ENCODE data around the gene KIF1B. TPM values are rescaled to one million over a fixed set of nuclear protein-coding genes. Genes with fewer than 3 reads are reported as not detected.

Gene KIF1B
- total and polyA plus RNA-seq, 9 of the 15 experiments (the other 6 are each of a cell fraction or from before 2014, with no cell fraction given): 2.8 to 19.8 (median 11.9) TPM

DNA sequence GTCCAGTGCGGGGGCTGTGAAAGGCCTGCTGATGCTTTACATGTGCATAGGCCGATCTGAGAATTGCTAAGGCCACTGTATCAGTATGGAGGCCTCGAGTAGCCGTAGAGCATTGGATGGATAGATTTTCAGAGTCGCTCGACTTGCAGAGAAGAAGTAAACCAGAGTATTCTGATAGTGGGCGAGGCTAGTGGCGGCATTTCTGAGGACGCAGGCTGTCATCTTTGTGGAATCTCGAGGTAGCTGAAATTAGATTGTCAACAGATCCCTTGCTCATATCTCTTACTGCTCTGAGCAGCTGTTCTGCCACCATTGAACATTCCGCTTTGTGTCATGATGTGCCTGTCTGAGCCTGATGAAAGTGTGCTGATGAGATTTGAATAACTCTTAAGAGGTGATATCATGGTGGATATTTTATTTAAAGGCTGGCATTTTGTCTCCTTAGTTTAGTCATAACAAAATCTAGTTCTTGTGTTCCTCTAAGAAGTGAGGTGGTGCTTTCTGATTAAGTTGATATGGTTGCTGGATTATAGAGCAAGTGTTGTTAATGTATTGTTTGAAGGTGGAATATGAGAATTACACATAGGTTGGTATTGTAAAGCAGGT, 1.5 kb downstream of the KIF1B start (continued):
- TF ChIP-seq, protein P1, sequence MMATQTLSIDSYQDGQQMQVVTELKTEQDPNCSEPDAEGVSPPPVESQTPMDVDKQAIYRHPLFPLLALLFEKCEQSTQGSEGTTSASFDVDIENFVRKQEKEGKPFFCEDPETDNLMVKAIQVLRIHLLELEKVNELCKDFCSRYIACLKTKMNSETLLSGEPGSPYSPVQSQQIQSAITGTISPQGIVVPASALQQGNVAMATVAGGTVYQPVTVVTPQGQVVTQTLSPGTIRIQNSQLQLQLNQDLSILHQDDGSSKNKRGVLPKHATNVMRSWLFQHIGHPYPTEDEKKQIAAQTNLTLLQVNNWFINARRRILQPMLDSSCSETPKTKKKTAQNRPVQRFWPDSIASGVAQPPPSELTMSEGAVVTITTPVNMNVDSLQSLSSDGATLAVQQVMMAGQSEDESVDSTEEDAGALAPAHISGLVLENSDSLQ (IDR thresholded peaks at IDR 0.05): peak; percentile 9; the same call in 1 of the 2 replicates
- TF ChIP-seq POLR2AphosphoS2 (IDR thresholded peaks at IDR 0.05; ENCODE audit: low read length) (no peak), TEAD1 (CRISPR knock-in tag; IDR thresholded peaks at IDR 0.05) (0 out of 4 replicates have a peak, but pooled peaks of 1 of the 2 experiments have one; percentile 40), ILF3 (IDR thresholded peaks at IDR 0.05; ENCODE audit: borderline replicate concordance) (no peak), FOS (IDR thresholded peaks at IDR 0.05; ENCODE audit: extremely low read depth, insufficient read length) (no peak), DACH1 (IDR thresholded peaks at IDR 0.05; ENCODE audit: partially characterized antibody) (peak; percentile 67), ZFP36 (IDR thresholded peaks at IDR 0.05; ENCODE audit: low read depth, low read length, partially characterized antibody) (peak; percentile 18), SRSF3 (IDR thresholded peaks at IDR 0.05; ENCODE audit: insufficient read depth, low read length) (no peak), CSDE1 (IDR thresholded peaks at IDR 0.05) (no peak), UBTF (IDR thresholded peaks at IDR 0.05; ENCODE audit: borderline replicate concordance in 1 of 2, low read depth in 2 of 2, low read length in 2 of 2) (0 out of 4 replicates have a peak, but pooled peaks of 1 of the 2 experiments have one; percentile 45), ARID1B (IDR thresholded peaks at IDR 0.05) (peak; percentile 42), ZNF121 (CRISPR knock-in tag; conservative IDR thresholded peaks at IDR 0.05) (no peak), NFATC3 (IDR thresholded peaks at IDR 0.05) (0 out of 2 replicates have a peak, but pooled peaks have one; percentile 13), ETV5 (CRISPR knock-in tag; IDR thresholded peaks at IDR 0.05; ENCODE audit: low read depth) (no peak), LCOR (CRISPR knock-in tag; IDR thresholded peaks at IDR 0.05) (peak; percentile 31; the same call in 1 of the 2 replicates), CBX3 (IDR thresholded peaks at IDR 0.05; ENCODE audit: borderline replicate concordance in 1 of 2, low read length in 2 of 2) (no peak; a peak in 1 of 3 replicates), GABPB1 (CRISPR knock-in tag; IDR thresholded peaks at IDR 0.05) (peak; percentile 49; the same call in 1 of the 2 replicates), EP400 (IDR thresholded peaks at IDR 0.05) (0 out of 2 replicates have a peak, but pooled peaks have one; percentile 7), ARNT (IDR thresholded peaks at IDR 0.05) (0 out of 4 replicates have a peak, but pooled peaks of 1 of the 2 experiments have one; percentile 32), SIN3A (IDR thresholded peaks at IDR 0.05; ENCODE audit: borderline replicate concordance in 2 of 2, control insufficient read depth in 1 of 2, low read depth in 2 of 2, low read length in 2 of 2) (peak in 1 of 2 experiments; percentile 24; a peak in 1 of 4 replicates)
- TF ChIP-seq, protein P2, sequence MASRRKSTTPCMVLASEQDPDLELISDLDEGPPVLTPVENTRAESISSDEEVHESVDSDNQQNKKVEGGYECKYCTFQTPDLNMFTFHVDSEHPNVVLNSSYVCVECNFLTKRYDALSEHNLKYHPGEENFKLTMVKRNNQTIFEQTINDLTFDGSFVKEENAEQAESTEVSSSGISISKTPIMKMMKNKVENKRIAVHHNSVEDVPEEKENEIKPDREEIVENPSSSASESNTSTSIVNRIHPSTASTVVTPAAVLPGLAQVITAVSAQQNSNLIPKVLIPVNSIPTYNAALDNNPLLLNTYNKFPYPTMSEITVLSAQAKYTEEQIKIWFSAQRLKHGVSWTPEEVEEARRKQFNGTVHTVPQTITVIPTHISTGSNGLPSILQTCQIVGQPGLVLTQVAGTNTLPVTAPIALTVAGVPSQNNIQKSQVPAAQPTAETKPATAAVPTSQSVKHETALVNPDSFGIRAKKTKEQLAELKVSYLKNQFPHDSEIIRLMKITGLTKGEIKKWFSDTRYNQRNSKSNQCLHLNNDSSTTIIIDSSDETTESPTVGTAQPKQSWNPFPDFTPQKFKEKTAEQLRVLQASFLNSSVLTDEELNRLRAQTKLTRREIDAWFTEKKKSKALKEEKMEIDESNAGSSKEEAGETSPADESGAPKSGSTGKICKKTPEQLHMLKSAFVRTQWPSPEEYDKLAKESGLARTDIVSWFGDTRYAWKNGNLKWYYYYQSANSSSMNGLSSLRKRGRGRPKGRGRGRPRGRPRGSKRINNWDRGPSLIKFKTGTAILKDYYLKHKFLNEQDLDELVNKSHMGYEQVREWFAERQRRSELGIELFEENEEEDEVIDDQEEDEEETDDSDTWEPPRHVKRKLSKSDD (conservative IDR thresholded peaks at IDR 0.05; ENCODE audit: low read length): 0 out of 2 replicates have a peak, but pooled peaks have one; percentile 42
